Trophoblast cell (in vitro differentiated cells and primary cell): ENCODE measurements around the gene LTB. TPM values are rescaled to one million over a fixed set of nuclear protein-coding genes. Genes with fewer than 3 reads are reported as not detected.

ENCODE experiments used
- DNase-seq, 2 donors: peaks; one replicate each; pipeline ENCODE4 v3.0.0-alpha.2; 2016
- H2AFZ ChIP-seq: 2 replicates; pipeline ENCODE4 v1.6.1; 2013; ENCODE audit warnings: low read length, moderate library complexity, mild to moderate bottlenecking; ENCODE audit not compliant: insufficient read depth, poor library complexity
- H2AK5ac ChIP-seq: 2 replicates; pipeline ENCODE4 v1.6.1; 2013; ENCODE audit warnings: mild to moderate bottlenecking, low read length
- H2BK120ac ChIP-seq: 2 replicates; pipeline ENCODE4 v1.6.1; 2013; ENCODE audit warnings: low read length, mild to moderate bottlenecking, moderate library complexity; ENCODE audit not compliant: insufficient read depth, poor library complexity
- H2BK12ac ChIP-seq: 2 replicates; pipeline ENCODE4 v1.6.1; 2013; ENCODE audit warnings: mild to moderate bottlenecking, low read length, moderate library complexity
- H2BK5ac ChIP-seq: 2 replicates; pipeline ENCODE4 v1.6.1; 2013; ENCODE audit warnings: low read length, low read depth, moderate library complexity, mild to moderate bottlenecking; ENCODE audit not compliant: poor library complexity
- H3K14ac ChIP-seq: 2 replicates; pipeline ENCODE4 v1.6.1; 2013; ENCODE audit warnings: mild to moderate bottlenecking, low read length
- H3K18ac ChIP-seq: 2 replicates; pipeline ENCODE4 v1.6.1; 2013; ENCODE audit warnings: mild to moderate bottlenecking, low read length
- H3K23ac ChIP-seq: 2 replicates; pipeline ENCODE4 v1.6.1; 2013; ENCODE audit warnings: low read length
- H3K27ac ChIP-seq: 2 replicates; pipeline ENCODE4 v1.5.1; 2013; ENCODE audit warnings: low read depth, mild to moderate bottlenecking, inconsistent platforms, low read length, moderate library complexity
- H3K27me3 ChIP-seq: 2 replicates; pipeline ENCODE4 v1.6.1; 2013; ENCODE audit warnings: inconsistent platforms, mild to moderate bottlenecking, low read length, moderate library complexity; ENCODE audit not compliant: insufficient read depth
- H3K36me3 ChIP-seq, 2 experiments: 1 replicate in 1 of 2; 2 replicates in 1 of 2; pipeline ENCODE4 v1.6.1; 2013; ENCODE audit warnings: low read length in 2 of 2, mild to moderate bottlenecking in 2 of 2, moderate library complexity in 1 of 2; ENCODE audit not compliant: insufficient read depth in 2 of 2, control insufficient read depth in 1 of 2
- H3K4ac ChIP-seq: 2 replicates; pipeline ENCODE4 v1.6.1; 2013; ENCODE audit warnings: low read depth, mild to moderate bottlenecking, low read length, moderate library complexity
- H3K4me1 ChIP-seq, 2 experiments: 1 replicate in 1 of 2; 2 replicates in 1 of 2; pipeline ENCODE4 v1.6.1; 2013; ENCODE audit warnings: low read length in 2 of 2, mild to moderate bottlenecking in 2 of 2, moderate library complexity in 1 of 2; ENCODE audit not compliant: insufficient read depth in 2 of 2, control insufficient read depth in 1 of 2
- H3K4me2 ChIP-seq: 2 replicates; pipeline ENCODE4 v1.6.1; 2013; ENCODE audit warnings: inconsistent platforms, mild to moderate bottlenecking, low read length, moderate library complexity
- H3K4me3 ChIP-seq: 2 replicates; pipeline ENCODE4 v1.5.1; 2013; ENCODE audit warnings: mild to moderate bottlenecking, low read depth, low read length, inconsistent platforms
- H3K79me1 ChIP-seq: one replicate; pipeline ENCODE4 v1.6.1; 2013; ENCODE audit warnings: low read length
- H3K79me2 ChIP-seq: 2 replicates; pipeline ENCODE4 v1.6.1; 2013; ENCODE audit warnings: low read length, mild to moderate bottlenecking; ENCODE audit not compliant: control insufficient read depth, insufficient read depth, poor library complexity
- H3K9ac ChIP-seq: 2 replicates; pipeline ENCODE4 v1.6.1; 2013; ENCODE audit warnings: mild to moderate bottlenecking, low read length
- H3K9me3 ChIP-seq: 2 replicates; pipeline ENCODE4 v1.6.1; 2013; ENCODE audit warnings: low read depth, mild to moderate bottlenecking, control low read depth, inconsistent platforms, low read length; ENCODE audit not compliant: insufficient read depth
- H4K12ac ChIP-seq: 2 replicates; pipeline ENCODE4 v1.6.1; 2013; ENCODE audit warnings: low read depth, mild to moderate bottlenecking, low read length, moderate library complexity
- H4K8ac ChIP-seq: 2 replicates; pipeline ENCODE4 v1.6.1; 2013; ENCODE audit warnings: low read depth, mild to moderate bottlenecking, low read length, moderate library complexity
- H4K91ac ChIP-seq: one replicate; pipeline ENCODE4 v1.6.1; 2013; ENCODE audit warnings: low read depth, mild to moderate bottlenecking, low read length, moderate library complexity
- WGBS: extraction: QIAGEN DNeasy Blood & Tissue Kit; methylation state at CpG from one replicate; pipeline ENCODE4 v1.1.7; 2013; ENCODE audit warnings: missing lambda C conversion rate; ENCODE audit not compliant: insufficient read length, insufficient coverage; ENCODE audit errors: extremely low coverage; 5-methylcytosine and 5-hydroxymethylcytosine counted together
- polyA plus RNA-seq: library from polyadenylated mRNA; stranded (reverse); fragments of 200-250 nt; gene quantifications from 2 replicates; pipeline ENCODE4 v1.2.3, GENCODE V29; 2013

LTB gene, protein sequence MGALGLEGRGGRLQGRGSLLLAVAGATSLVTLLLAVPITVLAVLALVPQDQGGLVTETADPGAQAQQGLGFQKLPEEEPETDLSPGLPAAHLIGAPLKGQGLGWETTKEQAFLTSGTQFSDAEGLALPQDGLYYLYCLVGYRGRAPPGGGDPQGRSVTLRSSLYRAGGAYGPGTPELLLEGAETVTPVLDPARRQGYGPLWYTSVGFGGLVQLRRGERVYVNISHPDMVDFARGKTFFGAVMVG
- polyA plus RNA-seq, result 3.6 and 3.9 TPM in 2 replicates

DNA sequence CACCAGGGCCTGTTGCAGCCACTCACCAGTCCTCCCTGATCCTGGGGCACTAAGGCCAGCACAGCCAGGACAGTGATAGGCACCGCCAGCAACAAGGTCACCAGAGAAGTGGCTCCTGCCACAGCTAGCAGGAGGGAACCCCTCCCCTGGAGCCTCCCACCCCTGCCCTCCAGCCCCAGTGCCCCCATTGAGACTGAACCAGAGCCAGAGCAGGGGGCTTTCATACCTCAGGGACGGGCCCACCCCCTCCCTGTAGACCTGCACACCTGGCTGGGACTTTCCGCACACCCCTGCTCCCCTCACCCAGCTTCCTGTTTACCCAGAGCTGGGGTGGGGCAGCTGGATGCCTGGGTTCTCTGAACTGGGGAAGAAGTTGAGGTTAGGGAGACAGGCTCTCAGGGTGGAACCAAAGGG is at the start of gene LTB:
Gene LTB (minus strand): TSS at position 195 of the 414 bp plus-strand sequence. CDS start 7 bp downstream, at position 188.
- no CpG with 5 or more reads among the region's 3 CpGs for WGBS
- peaks cover 25 to 31% of the 10 kb centered on the region in 2 experiments for H3K4me1 ChIP-seq
- H3K79me2 ChIP-seq, result peaks cover 6% of the 10 kb centered on the region
- H4K91ac ChIP-seq, result peak within 1 kb of the TSS; percentile 87
- no peak within 1 kb of the TSS for H3K23ac ChIP-seq
- H3K9ac ChIP-seq, result peak within 1 kb of the TSS; percentile 70
- H3K18ac ChIP-seq, result peak within 1 kb of the TSS; percentile 54
- H3K27me3 ChIP-seq, result no peaks in the 10 kb centered on the region
- no peaks in the 10 kb centered on the region for H3K36me3 ChIP-seq
- peak within 1 kb of the TSS; percentile 72 for H4K12ac ChIP-seq
- peak within 1 kb of the TSS; percentile 93 for H2AFZ ChIP-seq
- H2BK120ac ChIP-seq, result peak within 1 kb of the TSS; percentile 75
- H4K8ac ChIP-seq, result peak within 1 kb of the TSS; percentile 95
- peak within 1 kb of the TSS; percentile 63 for H3K4me2 ChIP-seq
- peak within 1 kb of the TSS; percentile 15 for H3K27ac ChIP-seq
- DNase-seq, result no peak
- H3K79me1 ChIP-seq, result peaks cover 24% of the 10 kb centered on the region
- H2BK12ac ChIP-seq, result no peak within 1 kb of the TSS
- H3K14ac ChIP-seq, result peak within 1 kb of the TSS; percentile 80
- H3K4me3 ChIP-seq, result peak within 1 kb of the TSS; percentile 77
- H3K4ac ChIP-seq, result peak within 1 kb of the TSS; percentile 29
- no peaks in the 10 kb centered on the region for H3K9me3 ChIP-seq
- H2BK5ac ChIP-seq, result no peak within 1 kb of the TSS
- peak within 1 kb of the TSS; percentile 33 for H2AK5ac ChIP-seq

DNA sequence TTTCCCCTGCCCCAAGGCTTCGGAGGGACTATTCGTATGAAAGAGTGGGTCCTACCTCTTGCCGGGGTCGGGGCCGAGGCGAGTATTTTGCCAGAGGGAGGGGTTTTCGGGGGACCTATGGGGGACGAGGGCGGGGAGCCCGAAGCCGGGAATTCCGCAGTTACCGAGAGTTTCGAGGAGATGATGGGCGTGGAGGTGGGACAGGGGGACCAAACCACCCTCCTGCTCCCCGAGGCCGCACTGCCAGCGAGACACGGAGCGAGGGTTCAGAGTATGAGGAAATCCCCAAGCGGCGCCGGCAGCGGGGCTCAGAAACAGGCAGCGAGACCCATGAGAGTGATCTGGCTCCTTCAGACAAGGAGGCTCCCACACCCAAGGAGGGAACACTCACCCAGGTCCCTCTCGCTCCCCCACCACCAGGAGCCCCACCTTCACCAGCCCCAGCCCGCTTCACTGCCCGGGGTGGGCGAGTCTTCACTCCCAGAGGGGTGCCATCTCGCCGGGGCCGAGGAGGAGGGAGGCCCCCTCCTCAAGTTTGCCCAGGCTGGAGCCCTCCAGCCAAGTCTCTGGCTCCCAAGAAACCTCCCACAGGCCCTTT is 49.6 kb upstream of the LTB start:
- Histone ChIP-seq H3K27ac (no peak overlapping the region), H3K79me2 (no peaks in the 10 kb centered on the region), H3K4me3 (no peak overlapping the region), H2BK5ac (no peak overlapping the region), H2BK12ac (no peak overlapping the region), H3K79me1 (no peaks in the 10 kb centered on the region), H4K8ac (no peak overlapping the region), H3K4ac (no peak overlapping the region), H3K27me3 (no peaks in the 10 kb centered on the region), H2BK120ac (no peak overlapping the region), H3K23ac (no peak overlapping the region), H2AK5ac (no peak overlapping the region), H3K9me3 (no peaks in the 10 kb centered on the region), H3K9ac (no peak overlapping the region), H4K12ac (no peak overlapping the region), H3K4me2 (no peak overlapping the region), H3K36me3 (peaks cover 93 to 98% of the 10 kb centered on the region in 2 experiments), H3K14ac (no peak overlapping the region), H4K91ac (no peak overlapping the region), H2AFZ (no peak overlapping the region), H3K4me1 (no peaks in the 10 kb centered on the region), H3K18ac (no peak overlapping the region)
- WGBS, result no CpG with 5 or more reads among the region's 32 CpGs
- no peak for DNase-seq

DNA sequence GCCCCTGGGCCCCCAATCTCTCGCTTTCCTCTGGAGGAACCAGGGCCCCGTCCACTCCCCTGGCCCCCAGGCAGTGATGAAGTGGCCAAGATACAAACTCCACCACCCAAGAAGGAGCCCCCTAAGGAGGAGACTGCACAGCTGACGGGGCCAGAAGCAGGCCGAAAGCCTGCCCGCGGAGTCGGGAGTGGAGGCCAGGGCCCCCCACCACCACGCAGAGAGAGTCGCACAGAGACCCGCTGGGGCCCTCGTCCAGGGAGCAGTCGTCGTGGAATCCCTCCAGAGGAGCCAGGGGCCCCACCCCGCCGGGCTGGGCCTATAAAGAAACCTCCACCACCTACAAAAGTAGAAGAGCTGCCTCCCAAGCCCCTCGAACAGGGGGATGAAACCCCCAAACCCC is 49.0 kb upstream of the LTB start:
- H3K4me3 ChIP-seq, result no peak overlapping the region
- H2BK120ac ChIP-seq, result no peak overlapping the region
- H2AK5ac ChIP-seq, result no peak overlapping the region
- H3K9me3 ChIP-seq, result no peaks in the 10 kb centered on the region
- H3K36me3 ChIP-seq, result peaks cover 92 to 98% of the 10 kb centered on the region in 2 experiments
- no peak for DNase-seq
- no peak overlapping the region for H3K4me2 ChIP-seq
- no peak overlapping the region for H3K9ac ChIP-seq
- H2AFZ ChIP-seq, result no peak overlapping the region
- no peak overlapping the region for H2BK12ac ChIP-seq
- H3K4me1 ChIP-seq, result no peaks in the 10 kb centered on the region
- H3K4ac ChIP-seq, result no peak overlapping the region
- no peak overlapping the region for H4K8ac ChIP-seq
- no peaks in the 10 kb centered on the region for H3K27me3 ChIP-seq
- no peak overlapping the region for H3K23ac ChIP-seq
- no peak overlapping the region for H3K18ac ChIP-seq
- no peaks in the 10 kb centered on the region for H3K79me1 ChIP-seq
- H3K14ac ChIP-seq, result no peak overlapping the region
- H3K79me2 ChIP-seq, result no peaks in the 10 kb centered on the region
- no peak overlapping the region for H4K12ac ChIP-seq
- H3K27ac ChIP-seq, result no peak overlapping the region
- no peak overlapping the region for H2BK5ac ChIP-seq
- H4K91ac ChIP-seq, result no peak overlapping the region
- no CpG with 5 or more reads among the region's 16 CpGs for WGBS

DNA sequence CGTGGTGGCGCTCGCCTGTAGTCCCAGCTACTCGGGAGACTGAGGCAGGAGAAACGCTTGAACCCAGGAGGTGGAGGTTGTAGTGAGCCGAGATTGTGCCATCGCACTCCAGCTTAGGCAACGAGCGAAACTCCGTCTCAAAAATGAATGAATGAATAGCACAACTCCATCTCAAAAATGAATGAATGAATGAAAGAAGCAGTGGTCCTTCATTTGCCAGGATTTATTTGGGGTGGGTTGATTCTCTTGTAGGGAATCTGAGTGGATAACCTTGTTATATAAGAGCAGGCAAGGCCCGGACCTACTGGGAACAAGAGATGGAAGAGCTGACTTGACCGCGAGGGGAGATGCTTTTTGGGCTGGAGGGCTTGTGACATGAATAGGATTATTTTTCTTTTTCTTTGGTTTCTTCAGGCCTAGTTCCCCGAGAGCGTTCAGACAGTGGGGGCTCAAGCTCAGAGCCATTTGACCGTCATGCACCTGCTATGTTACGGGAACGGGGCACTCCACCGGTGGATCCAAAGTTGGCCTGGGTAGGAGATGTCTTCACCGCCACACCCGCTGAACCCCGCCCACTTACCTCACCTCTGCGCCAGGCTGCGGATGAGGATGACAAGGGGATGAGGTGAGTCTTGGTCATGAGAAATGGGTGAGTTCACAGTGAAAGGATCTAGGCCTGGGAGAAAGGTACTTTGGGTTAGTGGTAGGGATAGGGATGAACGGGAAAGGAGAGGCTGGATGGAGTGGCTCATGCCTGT is 48.1 kb upstream of the LTB start:
- no peak overlapping the region for H3K4me2 ChIP-seq
- no peak overlapping the region for H3K4me3 ChIP-seq
- H4K12ac ChIP-seq, result no peak overlapping the region
- no peaks in the 10 kb centered on the region for H3K4me1 ChIP-seq
- no peak overlapping the region for H3K27ac ChIP-seq
- no peak overlapping the region for H2BK120ac ChIP-seq
- H3K36me3 ChIP-seq, result peaks cover 93 to 98% of the 10 kb centered on the region in 2 experiments
- H3K9ac ChIP-seq, result no peak overlapping the region
- H3K9me3 ChIP-seq, result no peaks in the 10 kb centered on the region
- H3K23ac ChIP-seq, result no peak overlapping the region
- no peak overlapping the region for H2AFZ ChIP-seq
- no peak overlapping the region for H3K14ac ChIP-seq
- H3K79me2 ChIP-seq, result no peaks in the 10 kb centered on the region
- no CpG with 5 or more reads among the region's 25 CpGs for WGBS
- H4K8ac ChIP-seq, result no peak overlapping the region
- no peak overlapping the region for H2BK5ac ChIP-seq
- H3K18ac ChIP-seq, result no peak overlapping the region
- H2AK5ac ChIP-seq, result no peak overlapping the region
- DNase-seq, result no peak
- no peak overlapping the region for H3K4ac ChIP-seq
- H4K91ac ChIP-seq, result no peak overlapping the region
- H2BK12ac ChIP-seq, result no peak overlapping the region
- H3K27me3 ChIP-seq, result no peaks in the 10 kb centered on the region
- no peaks in the 10 kb centered on the region for H3K79me1 ChIP-seq
